Left hindlimb (tissue), 1 donor: ENCODE results near the gene ATP6V0D1.

Source experiments
- DNase-seq: peaks from one replicate; pipeline ENCODE4 v3.0.0-alpha.2; 2018

The ATP6V0D1 gene

DNA sequence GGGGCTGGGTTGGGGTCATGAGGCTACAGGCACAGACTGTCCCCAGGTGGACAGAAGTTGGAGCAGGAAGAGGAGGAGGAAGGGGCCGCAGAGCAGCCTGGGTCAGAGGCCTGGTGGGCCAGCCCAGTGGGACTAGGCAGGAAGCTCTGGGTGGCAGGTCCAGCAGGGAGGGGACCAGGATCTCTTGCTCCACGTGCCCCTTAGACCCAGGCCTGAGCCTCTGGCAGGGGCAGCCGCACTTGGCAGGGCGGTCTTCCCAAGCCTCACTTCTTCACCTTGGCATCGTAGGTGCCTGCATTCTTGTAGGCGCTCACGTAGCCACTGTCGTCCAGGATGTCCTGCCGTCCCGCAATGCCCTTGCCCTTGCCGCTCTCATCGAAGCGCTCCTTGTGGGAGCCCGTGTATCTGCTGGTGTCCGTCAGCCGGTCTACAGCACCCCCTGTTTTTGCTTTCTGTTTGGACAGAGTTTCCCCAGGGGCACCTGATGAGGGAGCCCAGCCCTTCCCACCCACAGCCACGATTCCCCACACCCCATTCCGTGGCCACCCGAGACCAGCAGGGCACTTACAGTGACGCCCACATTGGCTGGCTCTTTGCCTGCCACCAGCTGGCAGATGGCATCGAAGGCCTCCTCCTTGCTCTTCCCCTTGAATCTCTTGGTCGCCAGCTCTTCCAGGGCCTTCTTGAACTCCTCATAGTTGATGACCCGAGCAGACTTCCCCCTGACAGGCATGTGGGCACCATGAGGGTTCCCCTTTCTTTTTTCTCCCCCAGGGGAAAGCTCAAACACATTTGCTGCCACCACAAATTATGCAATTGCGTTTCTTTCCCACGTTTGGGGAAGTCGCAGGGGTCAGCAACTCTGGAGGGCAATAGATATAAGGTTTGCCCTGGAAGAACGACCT, 90.8 kb downstream of the ATP6V0D1 start:
- DNase-seq = no peak

DNA sequence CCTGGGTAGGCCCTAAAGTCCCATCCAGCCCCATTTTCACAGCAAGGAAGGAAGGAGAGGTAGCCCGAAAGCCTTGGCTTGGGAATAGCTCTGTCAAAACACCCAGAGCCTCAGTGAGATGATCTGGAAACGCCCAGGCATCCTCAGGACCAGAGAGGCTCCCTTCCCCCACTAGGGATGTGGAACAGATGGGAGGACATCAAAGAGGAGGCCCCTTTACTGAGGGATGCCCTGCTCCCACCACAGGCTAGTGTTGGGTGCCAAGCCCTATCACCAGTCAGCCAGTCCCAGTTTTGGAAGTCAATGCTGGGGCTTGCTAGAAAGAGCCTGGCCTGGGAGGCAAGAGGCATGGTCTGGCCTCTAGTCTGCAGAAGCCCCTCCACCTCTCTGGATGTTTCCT, 92.4 kb downstream of the ATP6V0D1 start:
- no peak for DNase-seq

DNA sequence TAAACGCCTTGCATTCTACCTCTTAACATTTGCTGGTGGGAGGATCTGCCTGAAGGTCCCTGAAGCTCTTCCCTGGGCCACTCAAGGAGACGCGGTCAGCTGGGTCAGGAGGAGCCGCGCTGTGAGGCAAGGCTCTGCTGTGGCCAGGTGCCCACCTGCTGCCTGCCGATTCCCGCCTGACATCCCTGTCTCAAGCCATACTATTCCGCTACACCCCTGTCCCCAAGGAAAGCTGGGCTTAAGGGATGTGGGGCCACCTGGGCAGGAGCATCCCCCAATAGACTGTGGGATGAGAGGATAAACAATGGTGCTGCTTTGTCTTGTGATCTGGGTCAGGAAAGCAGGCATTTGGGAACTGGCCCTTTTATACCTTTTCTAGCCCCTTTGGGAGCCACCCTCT, 92.8 kb downstream of the ATP6V0D1 start:
- no peak for DNase-seq
